ENCODE results near the gene FURIN.
"Not testable (repeated sequence)": the region's sequence is repeated elsewhere in the genome, so short reads cannot be mapped to it uniquely, and the experiment has no call there.

The FURIN gene

GRCh38 chr15:90873998-90874605 is 5.7 kb downstream of the FURIN start:
- no peak for TF ChIP-seq CTCF (conservative IDR thresholded peaks at IDR 0.05; ENCODE audit: low read depth, low read length)
- peak overlapping the region; percentile 16 for H3K4me3 ChIP-seq (ENCODE audit: low read depth, low read length)

GRCh38 chr15:90874986-90875385 is 6.6 kb downstream of the FURIN start:
- not testable (repeated sequence) for H3K4me3 ChIP-seq (ENCODE audit: low read depth, low read length); DNase-seq (ENCODE audit: low read depth)

More at GRCh38 chr15:90873998-90874605, 5.7 kb downstream of the FURIN start:
- DNase-seq (ENCODE audit: low read depth) = peak; percentile 28

GRCh38 chr15:90875549-90875981 is 7.2 kb downstream of the FURIN start:
- DNase-seq (ENCODE audit: low read depth) = no peak
- TF ChIP-seq CTCF (conservative IDR thresholded peaks at IDR 0.05; ENCODE audit: low read depth, low read length) = no peak
- no peak overlapping the region for H3K4me3 ChIP-seq (ENCODE audit: low read depth, low read length)

- no peak for DNase-seq (ENCODE audit: low read depth)
- no peak for TF ChIP-seq CTCF (conservative IDR thresholded peaks at IDR 0.05; ENCODE audit: low read depth, low read length)
- H3K4me3 ChIP-seq (ENCODE audit: low read depth, low read length) = no peak overlapping the region
Observed at GRCh38 chr15:90876046-90876445, 7.7 kb downstream of the FURIN start.

- TF ChIP-seq CTCF (conservative IDR thresholded peaks at IDR 0.05; ENCODE audit: low read depth, low read length) = no peak
- H3K4me3 ChIP-seq (ENCODE audit: low read depth, low read length) = no peak overlapping the region
- no peak for DNase-seq (ENCODE audit: low read depth)
Observed at GRCh38 chr15:90876512-90877170, 8.3 kb downstream of the FURIN start.

- TF ChIP-seq CTCF (conservative IDR thresholded peaks at IDR 0.05; ENCODE audit: low read depth, low read length) = no peak
- no peak for DNase-seq (ENCODE audit: low read depth)
- H3K4me3 ChIP-seq (ENCODE audit: low read depth, low read length) = no peak overlapping the region
Observed at GRCh38 chr15:90877315-90877714, 8.9 kb downstream of the FURIN start.

GRCh38 chr15:90877996-90878395 is 9.6 kb downstream of the FURIN start:
- DNase-seq (ENCODE audit: low read depth) = no peak
- TF ChIP-seq CTCF (conservative IDR thresholded peaks at IDR 0.05; ENCODE audit: low read depth, low read length) = no peak
- no peak overlapping the region for H3K4me3 ChIP-seq (ENCODE audit: low read depth, low read length)
